Gastrocnemius medialis (tissue), 4 donors: ENCODE measurements around the gene FAM9A. TPM values are rescaled to one million over a fixed set of nuclear protein-coding genes. Genes with fewer than 3 reads are reported as not detected.

Experiments used
- ATAC-seq, 2 donors: fragments of 150-250 bp; one replicate each; pipeline ENCODE4 v1.9.1; 2016
- DNase-seq, 2 donors: peaks; one replicate each; pipeline ENCODE4 v3.0.0-alpha.2; 2019
- H3K27ac ChIP-seq, 4 donors: fragments of 200-600 bp; sonication (generic); 1 replicate in 1 of 4; 2 replicates in 3 of 4; pipeline ENCODE4 v1.5.1; 2016 to 2018; ENCODE audit warnings: mild to moderate bottlenecking in 2 of 4, moderate library complexity in 1 of 4
- H3K27me3 ChIP-seq, 3 donors: fragments of 200-600 bp; sonication (generic) in 2 of 3; 1 replicate in 1 of 3; 2 replicates in 2 of 3; pipeline versions ENCODE4 v1.5.1 to v1.6.0; 2016 to 2019; ENCODE audit warnings: mild to moderate bottlenecking in 1 of 3, moderate library complexity in 1 of 3
- H3K36me3 ChIP-seq, 2 donors: fragments of 200-600 bp; sonication (generic) in 1 of 2; one replicate each; pipeline ENCODE4 v1.5.1; 2017 to 2018
- H3K4me1 ChIP-seq, 2 donors: fragments of 200-600 bp; sonication (generic) in 1 of 2; one replicate each; pipeline ENCODE4 v1.5.1; 2016 to 2017; ENCODE audit warnings: mild to moderate bottlenecking in 2 of 2
- H3K4me3 ChIP-seq, 4 donors: fragments of 200-600 bp; sonication (generic) in 3 of 4; 1 replicate in 1 of 4; 2 replicates in 3 of 4; pipeline ENCODE4 v1.5.1; 2016 to 2019; ENCODE audit warnings: mild to moderate bottlenecking in 2 of 4
- H3K9me3 ChIP-seq, 3 donors: fragments of 200-600 bp; sonication (generic) in 2 of 3; 1 replicate in 1 of 3; 2 replicates in 2 of 3; pipeline ENCODE4 v1.5.1; 2016 to 2019
- CTCF ChIP-seq, 5 experiments: fragments of 450-650 bp in 3 of 5; fragments of 200-600 bp in 2 of 5; sonication (generic) in 2 of 5; IDR thresholded peaks in 4 of 5; conservative IDR thresholded peaks in 1 of 5; 1 replicate in 4 of 5; 2 replicates in 1 of 5; pipeline ENCODE4 v1.5.1; 2016 to 2019; ENCODE audit warnings: antibody characterized with exemption in 5 of 5, mild to moderate bottlenecking in 3 of 5, moderate library complexity in 3 of 5
- POLR2A ChIP-seq, 2 donors: fragments of 450-650 bp; IDR thresholded peaks; one replicate each; pipeline ENCODE4 v1.6.1; 2017; ENCODE audit warnings: antibody characterized with exemption in 2 of 2, mild to moderate bottlenecking in 2 of 2, moderate library complexity in 2 of 2
- in situ Hi-C, 4 donors: fragments of 200-750 bp; cut with MboI; loops; one replicate each; pipeline versions ENCODE4 v1.15.0 to v1.8.0; 2017; ENCODE audit warnings: low sequenced_read_pairs in 4 of 4
- intact Hi-C: fragments of 100-400 bp; cut with DNase I; formaldehyde crosslinking; loops from one replicate; pipeline ENCODE4 v1.15.1; 2023; ENCODE audit warnings: low total_unique reads
- total RNA-seq, 4 donors: library from RNA; depleted of rRNA; stranded (reverse); fragments of >200 nt; gene quantifications; one replicate each; pipeline versions ENCODE4 v1.1.0 to v1.2.3, GENCODE V29; 2016

FAM9A gene
- total RNA-seq, 4 donors from 2014 or later: not detected

GRCh38 chrX:8823698-8824097 lies 22.5 kb upstream of the FAM9A start:
- in situ Hi-C loops (loop anchor here in 1 of 4 donors (25.0 kb wide), 1 partner anchor 889 kb away; no protein-coding TSS in a partner anchor), intact Hi-C loops (no loop called here)
- Histone ChIP-seq H3K4me3 (no peak overlapping the region), H3K36me3 (no peaks in the 10 kb centered on the region), H3K9me3 (no peaks in the 10 kb centered on the region), H3K27me3 (no peaks in the 10 kb centered on the region), H3K4me1 (no peaks in the 10 kb centered on the region), H3K27ac (no peak overlapping the region)
- TF ChIP-seq POLR2A (IDR thresholded peaks at IDR 0.05) (no peak), CTCF (IDR thresholded peaks at IDR 0.05 in 4 of 5, conservative IDR thresholded peaks at IDR 0.05 in 1 of 5) (no peak)
- ATAC-seq: no peak
- no peak for DNase-seq

- no peak overlapping the region for H3K27ac ChIP-seq
- ATAC-seq: no peak
- no peak for TF ChIP-seq POLR2A (IDR thresholded peaks at IDR 0.05)
- TF ChIP-seq CTCF (IDR thresholded peaks at IDR 0.05 in 4 of 5, conservative IDR thresholded peaks at IDR 0.05 in 1 of 5): no peak
- no peaks in the 10 kb centered on the region for H3K36me3 ChIP-seq
- no peaks in the 10 kb centered on the region for H3K9me3 ChIP-seq
- no peaks in the 10 kb centered on the region for H3K27me3 ChIP-seq
- no peak for DNase-seq
- in situ Hi-C loops: loop anchor here in 1 of 4 donors (25.0 kb wide), 1 partner anchor 890 kb away; no protein-coding TSS in a partner anchor
- no peak overlapping the region for H3K4me3 ChIP-seq
- intact Hi-C loops: no loop called here
- H3K4me1 ChIP-seq: no peaks in the 10 kb centered on the region
These were observed 20.8 kb upstream of the FAM9A start for GRCh38 chrX:8822002-8822401.

GRCh38 chrX:8820910-8821527 lies 19.8 kb upstream of the FAM9A start:
- TF ChIP-seq CTCF (IDR thresholded peaks at IDR 0.05 in 4 of 5, conservative IDR thresholded peaks at IDR 0.05 in 1 of 5): no peak
- TF ChIP-seq POLR2A (IDR thresholded peaks at IDR 0.05): no peak
- Histone ChIP-seq H3K9me3 (no peaks in the 10 kb centered on the region), H3K36me3 (no peaks in the 10 kb centered on the region), H3K4me3 (no peak overlapping the region), H3K4me1 (no peaks in the 10 kb centered on the region), H3K27me3 (no peaks in the 10 kb centered on the region), H3K27ac (no peak overlapping the region)
- DNase-seq: no peak
- intact Hi-C loops (no loop called here), in situ Hi-C loops (loop anchor here in 1 of 4 donors (25.0 kb wide), 1 partner anchor 891 kb away; no protein-coding TSS in a partner anchor)
- no peak for ATAC-seq

GRCh38 chrX:8815460-8816065 lies 14.4 kb upstream of the FAM9A start:
- Histone ChIP-seq H3K9me3 (no peaks in the 10 kb centered on the region), H3K4me1 (no peaks in the 10 kb centered on the region), H3K36me3 (no peaks in the 10 kb centered on the region), H3K27ac (no peak overlapping the region), H3K27me3 (no peaks in the 10 kb centered on the region), H3K4me3 (no peak overlapping the region)
- DNase-seq (no peak), ATAC-seq (no peak)
- TF ChIP-seq CTCF (IDR thresholded peaks at IDR 0.05 in 4 of 5, conservative IDR thresholded peaks at IDR 0.05 in 1 of 5) (peak; percentile 16 to 73 (median 50)), POLR2A (IDR thresholded peaks at IDR 0.05) (no peak)
- in situ Hi-C loops (loop anchor here in 1 of 4 donors (25.0 kb wide), 1 partner anchor 897 kb away; no protein-coding TSS in a partner anchor), intact Hi-C loops (loop anchor here (2.0 to 5.0 kb wide), 3 partner anchors 73 to 892 kb away; no protein-coding TSS in a partner anchor)
